Measurements from ENCODE around the gene CPNE1. TPM values are rescaled to one million over a fixed set of nuclear protein-coding genes. Genes with fewer than 3 reads are reported as not detected.

The CPNE1 gene
- total RNA-seq, 1 experiment from 2014 or later = 155 TPM

DNA sequence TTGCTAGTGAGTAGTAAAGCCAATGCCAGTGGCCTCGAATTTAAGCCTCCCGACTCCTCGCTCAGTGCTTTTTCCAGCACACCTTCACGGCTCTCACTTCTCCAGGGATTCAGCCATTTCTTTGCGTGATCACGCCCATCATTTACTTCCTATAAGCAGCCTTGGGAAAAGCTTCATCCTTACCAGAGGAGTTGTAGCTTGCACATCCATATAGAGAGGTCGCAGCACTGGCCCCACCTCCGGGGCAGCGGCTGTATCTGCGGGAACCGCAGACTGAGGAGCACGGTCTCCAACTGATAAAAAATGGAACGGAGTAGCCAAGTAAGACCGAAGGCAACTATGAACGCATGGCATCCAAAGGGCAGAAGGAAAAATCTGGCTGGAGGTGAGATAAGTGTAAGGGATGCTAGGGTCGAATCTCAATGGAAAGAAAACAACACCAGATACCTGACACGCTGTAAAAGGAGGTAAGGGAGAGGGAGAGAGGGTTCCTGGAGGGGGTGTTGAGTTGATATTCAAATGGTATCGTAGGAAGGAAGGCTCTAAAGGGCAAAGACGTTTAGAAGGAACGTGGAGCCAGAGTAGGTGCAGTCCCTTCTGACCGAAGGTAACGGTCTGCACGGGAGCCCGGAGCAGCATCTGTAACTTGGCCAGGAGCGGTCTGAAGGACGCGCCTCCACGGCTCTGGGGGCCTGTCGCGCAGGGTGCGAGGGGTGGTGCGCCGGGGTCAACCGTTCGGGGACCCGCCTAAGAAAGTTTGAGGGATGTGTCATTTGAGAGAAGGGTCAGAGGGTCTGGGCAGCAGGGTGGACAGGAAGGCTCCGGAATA, 33.8 kb upstream of the CPNE1 start:
- Histone ChIP-seq H3K9me3 (ENCODE audit: control insufficient read depth, low read depth, low read length) (no peaks in the 10 kb centered on the region), H3K9ac (ENCODE audit: extremely low read depth, insufficient read length, low read length) (peak overlapping the region; percentile 8), H3K79me2 (ENCODE audit: insufficient read depth, low read length) (no peaks in the 10 kb centered on the region), H3K4me1 (ENCODE audit: insufficient read depth, low read length) (no peaks in the 10 kb centered on the region), H3K23me2 (ENCODE audit: insufficient read length, low read depth, low read length, poor library complexity, severe bottlenecking) (peaks cover 8% of the 10 kb centered on the region), H4K8ac (replicated peaks; ENCODE audit: insufficient read length, low read depth, low read length) (no peak overlapping the region), H3K4me2 (ENCODE audit: insufficient read depth, insufficient read length, low read length) (peak overlapping the region; percentile 94), H3T11ph (ENCODE audit: low read length) (no peak overlapping the region), H2BK5ac (ENCODE audit: insufficient read length, low read length) (no peak overlapping the region), H3K23ac (ENCODE audit: insufficient read length, low read depth, low read length) (no peak overlapping the region), H2BK20ac (ENCODE audit: low read depth, low read length, poor library complexity, severe bottlenecking) (no peak overlapping the region), H4K91ac (ENCODE audit: insufficient read length, low read depth, low read length) (no peak overlapping the region), H4K5ac (ENCODE audit: insufficient read length, low read depth, low read length) (no peak overlapping the region), H3K27me3 (ENCODE audit: insufficient read depth, low read length) (no peaks in the 10 kb centered on the region), H3K4ac (ENCODE audit: low read depth, low read length) (no peak overlapping the region), H2BK120ac (ENCODE audit: low read depth, low read length, poor library complexity, severe bottlenecking) (no peak overlapping the region), H2AK5ac (ENCODE audit: insufficient read length, low read length) (no peak overlapping the region), H3K18ac (ENCODE audit: insufficient read length, low read depth, low read length) (no peak overlapping the region), H2AFZ (ENCODE audit: low read length) (no peak overlapping the region), H3K56ac (ENCODE audit: insufficient read length, low read depth, low read length) (no peak overlapping the region), H2BK15ac (ENCODE audit: low read depth, low read length) (no peak overlapping the region), H2BK12ac (ENCODE audit: insufficient read length, low read depth, low read length) (no peak overlapping the region), H3K79me1 (ENCODE audit: insufficient read depth, low read depth, low read length, poor library complexity, severe bottlenecking) (no peaks in the 10 kb centered on the region), H4K20me1 (ENCODE audit: control insufficient read depth, insufficient read depth, insufficient read length) (no peaks in the 10 kb centered on the region), H3K27ac (ENCODE audit: insufficient read length, low read depth, low read length) (no peak overlapping the region), H3K14ac (ENCODE audit: insufficient read depth, low read length) (no peak overlapping the region; the same call in 1 of the 2 replicates)
- Mint-ChIP-seq H3K9me3 (no peaks in the 10 kb centered on the region), H3K27ac (peak overlapping the region; percentile 11 to 76 (median 42); a peak in 6 of 7 replicates), H3K36me3 (ENCODE audit: insufficient read depth in 1 of 3, low read depth in 3 of 3) (peaks cover 6 to 38% (median 21%) of the 10 kb centered on the region in 3 experiments; a peak in 5 of 7 replicates), H3K4me3 (peak overlapping the region; percentile 93 to 97), H3K4me1 (peaks cover 17 to 18% of the 10 kb centered on the region in 2 experiments), H3K27me3 (ENCODE audit: low read depth) (peaks cover 2% of the 10 kb centered on the region; the same call in 1 of the 2 replicates)
- DNase-seq = no peak
- TF ChIP-seq, protein P1, sequence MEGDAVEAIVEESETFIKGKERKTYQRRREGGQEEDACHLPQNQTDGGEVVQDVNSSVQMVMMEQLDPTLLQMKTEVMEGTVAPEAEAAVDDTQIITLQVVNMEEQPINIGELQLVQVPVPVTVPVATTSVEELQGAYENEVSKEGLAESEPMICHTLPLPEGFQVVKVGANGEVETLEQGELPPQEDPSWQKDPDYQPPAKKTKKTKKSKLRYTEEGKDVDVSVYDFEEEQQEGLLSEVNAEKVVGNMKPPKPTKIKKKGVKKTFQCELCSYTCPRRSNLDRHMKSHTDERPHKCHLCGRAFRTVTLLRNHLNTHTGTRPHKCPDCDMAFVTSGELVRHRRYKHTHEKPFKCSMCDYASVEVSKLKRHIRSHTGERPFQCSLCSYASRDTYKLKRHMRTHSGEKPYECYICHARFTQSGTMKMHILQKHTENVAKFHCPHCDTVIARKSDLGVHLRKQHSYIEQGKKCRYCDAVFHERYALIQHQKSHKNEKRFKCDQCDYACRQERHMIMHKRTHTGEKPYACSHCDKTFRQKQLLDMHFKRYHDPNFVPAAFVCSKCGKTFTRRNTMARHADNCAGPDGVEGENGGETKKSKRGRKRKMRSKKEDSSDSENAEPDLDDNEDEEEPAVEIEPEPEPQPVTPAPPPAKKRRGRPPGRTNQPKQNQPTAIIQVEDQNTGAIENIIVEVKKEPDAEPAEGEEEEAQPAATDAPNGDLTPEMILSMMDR (conservative IDR thresholded peaks at IDR 0.05) = no peak
- no CpG with 5 or more reads among the region's 37 CpGs for WGBS (ENCODE audit: extremely low coverage, insufficient read length, low lambda C conversion rate)

Measured in H9 (cell line).